ENCODE measurements around the gene SH2D1B.

GRCh38 chr1:162359523-162360236, 52.3 kb downstream of the SH2D1B start:
- TF ChIP-seq CREB1 (CRISPR knock-in tag; IDR thresholded peaks at IDR 0.05; ENCODE audit: low read depth) (no peak), CTCF (conservative IDR thresholded peaks at IDR 0.05; ENCODE audit: low read depth in 2 of 2) (no peak), EZH2 (IDR thresholded peaks at IDR 0.05; ENCODE audit: low read depth, unreplicated experiment) (no peak)
